Kidney (tissue), 14 donors: ENCODE data around the gene DCAKD. TPM values are rescaled to one million over a fixed set of nuclear protein-coding genes. Genes with fewer than 3 reads are reported as not detected.
A peak's percentile ranks its signal among the peaks of the same experiment; 100 is the strongest.

Experiments
- DNase-seq, 5 donors: peaks; one replicate each; pipeline ENCODE4 v3.0.0-alpha.2; 2013 to 2020
- FAIRE-seq: peaks from 2 replicates; lab custom pipeline; 2012; peaks lifted over from hg19 to GRCh38; lab: Jason Lieb, UNC
- H3K27ac ChIP-seq, 2 donors: one replicate each; pipeline ENCODE4 v1.7.0; 2013; ENCODE audit warnings: low read depth in 2 of 2, low read length in 2 of 2, inconsistent platforms in 1 of 2
- H3K27me3 ChIP-seq: one replicate; pipeline ENCODE4 v1.7.1; 2013; ENCODE audit warnings: low read length, inconsistent platforms; ENCODE audit not compliant: control insufficient read depth, insufficient read depth
- H3K36me3 ChIP-seq, 3 donors: one replicate each; pipeline versions ENCODE4 v1.7.0 to v1.7.1; 2013; ENCODE audit warnings: low read length in 3 of 3, control low read depth in 1 of 3, inconsistent platforms in 1 of 3; ENCODE audit not compliant: insufficient read depth in 3 of 3, control insufficient read depth in 2 of 3
- H3K4me1 ChIP-seq, 3 donors: one replicate each; pipeline versions ENCODE4 v1.7.0 to v1.7.1; 2013; ENCODE audit warnings: low read length in 3 of 3, inconsistent platforms in 1 of 3, low read depth in 1 of 3; ENCODE audit not compliant: control insufficient read depth in 2 of 3, insufficient read depth in 2 of 3
- H3K4me3 ChIP-seq, 3 donors: one replicate each; pipeline versions ENCODE4 v1.7.0 to v1.8.1; 2013; ENCODE audit warnings: low read length in 3 of 3, control low read depth in 1 of 3, inconsistent platforms in 1 of 3
- H3K9ac ChIP-seq, 3 donors: one replicate each; pipeline versions ENCODE4 v1.7.0 to v1.7.1; 2013; ENCODE audit warnings: low read length in 3 of 3, control low read depth in 1 of 3, inconsistent platforms in 1 of 3
- H3K9me3 ChIP-seq, 3 donors: one replicate each; pipeline versions ENCODE4 v1.7.0 to v1.7.1; 2013; ENCODE audit warnings: low read length in 3 of 3, control low read depth in 1 of 3, inconsistent platforms in 1 of 3; ENCODE audit not compliant: control insufficient read depth in 2 of 3, insufficient read depth in 1 of 3
- intact Hi-C: fragments of 100-400 bp; cut with DNase I; formaldehyde crosslinking; loops from one replicate; pipeline ENCODE4 v1.11.1; 2022
- polyA plus RNA-seq: library from polyadenylated mRNA; stranded (reverse); fragments of 350-450 nt; fragmentation: Illumina TruSeq; extraction: RNeasy Lipid Tissue Mini Kit (QIAGEN cat#74804); gene quantifications from one replicate; pipeline ENCODE4 v1.2.3, GENCODE V29; 2014; ENCODE audit warnings: low read depth, low replicate concordance; ENCODE audit not compliant: insufficient read depth
- total RNA-seq: library from RNA; stranded (reverse); fragmentation: NEBNext Ultra II Directional; extraction: Animal tissue kit (Norgen Biotek cat#: 25700); gene quantifications from one replicate; pipeline ENCODE4 v1.2.1, GENCODE V29; 2021
- TF ChIP-seq, protein P1 (sequence below): IDR thresholded peaks from 3 replicates; pipeline ENCODE4 v1.5.1; 2012; ENCODE audit warnings: mild to moderate bottlenecking, moderate library complexity, borderline replicate concordance; ENCODE audit not compliant: insufficient read depth; ENCODE audit errors: extremely low read depth
- donor health status: control.
- donor health status: control.
- donor health status: control.
- donor health status: control.
- donor health status: control.
- donor health status: DM: yes; HTN: yes; CAD: no.
- donor health status: Normal renal cell carcinoma (clear cell type).

DCAKD gene
- total and polyA plus RNA-seq, 2 donors from 2014 or later, result 27.5 to 34.9 TPM

DNA sequence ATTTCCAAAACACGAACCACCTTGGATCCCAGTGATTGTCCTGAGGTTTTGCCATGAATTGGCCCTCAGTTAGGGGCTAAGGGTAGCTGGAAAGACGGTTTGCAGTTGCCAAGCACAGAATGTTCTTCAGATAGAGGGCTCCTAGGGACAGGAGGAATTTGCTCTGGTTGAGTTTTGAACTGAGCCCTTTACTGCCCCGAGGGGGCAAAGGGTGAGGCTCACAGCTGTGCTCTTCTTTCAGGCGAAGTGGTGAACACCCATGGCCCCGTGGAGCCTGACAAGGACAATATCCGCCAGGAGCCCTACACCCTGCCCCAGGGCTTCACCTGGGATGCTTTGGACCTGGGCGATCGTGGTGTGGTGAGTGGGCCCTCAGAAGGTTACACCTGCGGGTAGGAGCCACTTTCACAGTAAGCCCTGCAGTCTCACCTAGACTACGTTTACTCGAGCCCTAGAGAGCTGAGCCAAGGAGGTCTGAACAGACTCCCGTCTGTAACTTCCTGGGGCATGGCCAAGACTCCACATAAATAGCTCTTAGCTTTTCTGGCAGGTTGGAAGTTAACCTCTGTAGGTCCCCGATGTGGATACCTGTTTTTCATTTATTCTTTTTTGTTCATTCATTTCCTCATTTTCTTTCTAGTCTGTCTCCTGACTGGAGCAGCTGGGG is 42.1 kb upstream of the DCAKD start:
- H3K9me3 ChIP-seq, result no peaks in the 10 kb centered on the region
- peak overlapping the region in 1 of 3 donors; percentile 26 for H3K9ac ChIP-seq
- peaks cover 11 to 69% (median 45%) of the 10 kb centered on the region in 3 donors for H3K36me3 ChIP-seq
- TF ChIP-seq, protein P1, sequence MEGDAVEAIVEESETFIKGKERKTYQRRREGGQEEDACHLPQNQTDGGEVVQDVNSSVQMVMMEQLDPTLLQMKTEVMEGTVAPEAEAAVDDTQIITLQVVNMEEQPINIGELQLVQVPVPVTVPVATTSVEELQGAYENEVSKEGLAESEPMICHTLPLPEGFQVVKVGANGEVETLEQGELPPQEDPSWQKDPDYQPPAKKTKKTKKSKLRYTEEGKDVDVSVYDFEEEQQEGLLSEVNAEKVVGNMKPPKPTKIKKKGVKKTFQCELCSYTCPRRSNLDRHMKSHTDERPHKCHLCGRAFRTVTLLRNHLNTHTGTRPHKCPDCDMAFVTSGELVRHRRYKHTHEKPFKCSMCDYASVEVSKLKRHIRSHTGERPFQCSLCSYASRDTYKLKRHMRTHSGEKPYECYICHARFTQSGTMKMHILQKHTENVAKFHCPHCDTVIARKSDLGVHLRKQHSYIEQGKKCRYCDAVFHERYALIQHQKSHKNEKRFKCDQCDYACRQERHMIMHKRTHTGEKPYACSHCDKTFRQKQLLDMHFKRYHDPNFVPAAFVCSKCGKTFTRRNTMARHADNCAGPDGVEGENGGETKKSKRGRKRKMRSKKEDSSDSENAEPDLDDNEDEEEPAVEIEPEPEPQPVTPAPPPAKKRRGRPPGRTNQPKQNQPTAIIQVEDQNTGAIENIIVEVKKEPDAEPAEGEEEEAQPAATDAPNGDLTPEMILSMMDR, result no peak
- H3K4me1 ChIP-seq, result peaks cover 0 to 25% (median 5%) of the 10 kb centered on the region in 3 donors
- no peak overlapping the region for H3K4me3 ChIP-seq
- FAIRE-seq, result no peak
- intact Hi-C loops, result no loop called here
- DNase-seq, result no peak
- no peaks in the 10 kb centered on the region for H3K27me3 ChIP-seq
- H3K27ac ChIP-seq, result peak overlapping the region; percentile 68 to 79

DNA sequence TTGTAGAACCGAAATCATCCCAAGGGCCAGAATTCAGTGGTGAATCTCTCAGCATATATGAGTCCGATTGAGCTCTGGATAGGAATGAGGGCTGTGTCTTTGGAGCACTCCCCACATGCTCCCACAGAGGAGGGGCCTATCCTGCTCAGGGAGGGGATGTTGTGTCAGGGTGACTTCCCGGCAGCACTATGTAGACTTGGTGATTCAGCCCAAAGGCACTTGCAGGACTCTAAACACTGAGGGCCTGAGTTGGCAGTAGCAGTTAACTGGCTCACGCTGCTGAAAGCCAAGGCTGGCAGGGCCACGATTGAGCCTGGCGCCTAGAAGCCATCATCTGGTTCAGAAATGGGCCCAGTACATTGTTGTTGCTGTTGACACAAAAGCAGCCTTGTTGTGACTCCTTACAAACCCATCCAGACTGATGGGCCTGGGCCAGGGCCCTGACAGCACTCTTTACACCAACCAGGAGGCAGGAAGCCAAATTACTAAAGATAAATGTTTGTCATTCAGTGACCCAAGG is 41.5 kb upstream of the DCAKD start:
- FAIRE-seq (no peak), DNase-seq (peak in 1 of 5 donors; percentile 93)
- Histone ChIP-seq H3K9ac (no peak overlapping the region), H3K27me3 (no peaks in the 10 kb centered on the region), H3K4me3 (no peak overlapping the region), H3K4me1 (peaks cover 0 to 31% (median 8%) of the 10 kb centered on the region in 3 donors), H3K27ac (peak overlapping the region; percentile 68 to 79), H3K9me3 (no peaks in the 10 kb centered on the region), H3K36me3 (peaks cover 10 to 69% (median 42%) of the 10 kb centered on the region in 3 donors)
- TF ChIP-seq, protein P1, result no peak
- intact Hi-C loops, result no loop called here

GRCh38 chr17:45091778-45092425 is 40.5 kb upstream of the DCAKD start:
- intact Hi-C loops, result no loop called here
- H3K9me3 ChIP-seq, result no peaks in the 10 kb centered on the region
- FAIRE-seq (no peak), DNase-seq (no peak)
- no peak overlapping the region for H3K4me3 ChIP-seq
- peaks cover 10 to 65% (median 34%) of the 10 kb centered on the region in 3 donors for H3K36me3 ChIP-seq
- H3K27ac ChIP-seq, result no peak overlapping the region
- no peaks in the 10 kb centered on the region for H3K27me3 ChIP-seq
- no peak overlapping the region for H3K9ac ChIP-seq
- TF ChIP-seq, protein P1, result no peak
- peaks cover 0 to 35% (median 10%) of the 10 kb centered on the region in 3 donors for H3K4me1 ChIP-seq
